T-helper 1 cell treated with Interleukin-12 subunit alpha and Interleukin-12 subunit beta and Interleukin-4 antibody, amounts not matched to agents 30 μg/mL and 1 μg/mL, for 36 hours (primary cell): ENCODE measurements around the gene SELENOO.
A peak's percentile ranks its signal among the peaks of the same experiment; 100 is the strongest.

Source experiments
- H3K27ac Mint-ChIP-seq: one replicate; pipeline ENCODE4 v1.8.0; 2021; ENCODE audit warnings: mild to moderate bottlenecking, mixed read lengths
- H3K27me3 Mint-ChIP-seq: one replicate; pipeline ENCODE4 v1.8.0; 2021; ENCODE audit warnings: low read depth, mixed read lengths
- H3K36me3 Mint-ChIP-seq: one replicate; pipeline ENCODE4 v1.8.0; 2021; ENCODE audit warnings: low read depth, mixed read lengths
- H3K4me1 Mint-ChIP-seq: one replicate; pipeline ENCODE4 v1.8.0; 2021; ENCODE audit warnings: low read depth, mixed read lengths
- H3K4me3 Mint-ChIP-seq: one replicate; pipeline ENCODE4 v1.8.0; 2021; ENCODE audit warnings: mild to moderate bottlenecking, moderate library complexity, mixed read lengths
- H3K9me3 Mint-ChIP-seq: one replicate; pipeline ENCODE4 v1.8.0; 2021; ENCODE audit warnings: mixed read lengths

SELENOO gene

GRCh38 chr22:50169181-50169759 lies 31.5 kb upstream of the SELENOO start:
- no peaks in the 10 kb centered on the region for H3K4me1 Mint-ChIP-seq
- no peak overlapping the region for H3K27ac Mint-ChIP-seq

GRCh38 chr22:50169774-50170341 lies 31.0 kb upstream of the SELENOO start:
- H3K36me3 Mint-ChIP-seq, result peaks cover 2% of the 10 kb centered on the region
- peaks cover 50% of the 10 kb centered on the region for H3K27me3 Mint-ChIP-seq
- H3K27ac Mint-ChIP-seq, result no peak overlapping the region
- H3K4me1 Mint-ChIP-seq, result no peaks in the 10 kb centered on the region
- H3K9me3 Mint-ChIP-seq, result no peaks in the 10 kb centered on the region
- peak overlapping the region; percentile 57 for H3K4me3 Mint-ChIP-seq

More at GRCh38 chr22:50169181-50169759, 31.5 kb upstream of the SELENOO start:
- peaks cover 50% of the 10 kb centered on the region for H3K27me3 Mint-ChIP-seq
- H3K9me3 Mint-ChIP-seq, result no peaks in the 10 kb centered on the region
- H3K4me3 Mint-ChIP-seq, result peak overlapping the region; percentile 57
- peaks cover 2% of the 10 kb centered on the region for H3K36me3 Mint-ChIP-seq

- no peaks in the 10 kb centered on the region for H3K9me3 Mint-ChIP-seq
- H3K27ac Mint-ChIP-seq, result no peak within 1 kb of the TSS
- H3K36me3 Mint-ChIP-seq, result peaks cover 2% of the 10 kb centered on the region
- H3K4me1 Mint-ChIP-seq, result no peaks in the 10 kb centered on the region
- peak within 1 kb of the TSS; percentile 71 for H3K4me3 Mint-ChIP-seq
- peaks cover 46% of the 10 kb centered on the region for H3K27me3 Mint-ChIP-seq
Measured at GRCh38 chr22:50170453-50171318, 30.1 kb upstream of the SELENOO start, which contains the start of gene PANX2. Gene PANX2 (plus strand): TSS chr22:50170731. CDS start chr22:50170731, 0 bp downstream.

GRCh38 chr22:50171319-50171964 lies 29.4 kb upstream of the SELENOO start:
- Mint-ChIP-seq H3K27me3 (peaks cover 46% of the 10 kb centered on the region), H3K4me3 (peak overlapping the region; percentile 71), H3K9me3 (no peaks in the 10 kb centered on the region), H3K4me1 (no peaks in the 10 kb centered on the region), H3K27ac (no peak overlapping the region), H3K36me3 (peaks cover 2% of the 10 kb centered on the region)

GRCh38 chr22:50171965-50172421 lies 28.8 kb upstream of the SELENOO start:
- H3K4me1 Mint-ChIP-seq, result no peaks in the 10 kb centered on the region
- H3K36me3 Mint-ChIP-seq, result peaks cover 2% of the 10 kb centered on the region
- H3K9me3 Mint-ChIP-seq, result no peaks in the 10 kb centered on the region
- no peak overlapping the region for H3K27ac Mint-ChIP-seq
- H3K27me3 Mint-ChIP-seq, result peaks cover 46% of the 10 kb centered on the region
- H3K4me3 Mint-ChIP-seq, result no peak overlapping the region

- no peak overlapping the region for H3K27ac Mint-ChIP-seq
- H3K4me3 Mint-ChIP-seq, result no peak overlapping the region
- no peaks in the 10 kb centered on the region for H3K4me1 Mint-ChIP-seq
- H3K27me3 Mint-ChIP-seq, result peaks cover 36% of the 10 kb centered on the region
- no peaks in the 10 kb centered on the region for H3K9me3 Mint-ChIP-seq
- H3K36me3 Mint-ChIP-seq, result no peaks in the 10 kb centered on the region
Measured at GRCh38 chr22:50173311-50173982, 27.4 kb upstream of the SELENOO start.

- Mint-ChIP-seq H3K36me3 (no peaks in the 10 kb centered on the region), H3K27me3 (peaks cover 31% of the 10 kb centered on the region), H3K4me3 (no peak overlapping the region), H3K27ac (no peak overlapping the region), H3K9me3 (no peaks in the 10 kb centered on the region), H3K4me1 (no peaks in the 10 kb centered on the region)
Measured at GRCh38 chr22:50173983-50174355, 26.8 kb upstream of the SELENOO start.

- Mint-ChIP-seq H3K9me3 (no peaks in the 10 kb centered on the region), H3K36me3 (no peaks in the 10 kb centered on the region), H3K4me1 (no peaks in the 10 kb centered on the region), H3K4me3 (no peak overlapping the region), H3K27me3 (peaks cover 26% of the 10 kb centered on the region), H3K27ac (no peak overlapping the region)
Measured at GRCh38 chr22:50174382-50175190, 26.2 kb upstream of the SELENOO start.

- no peak overlapping the region for H3K27ac Mint-ChIP-seq
- H3K4me1 Mint-ChIP-seq, result no peaks in the 10 kb centered on the region
- H3K4me3 Mint-ChIP-seq, result no peak overlapping the region
- peaks cover 26% of the 10 kb centered on the region for H3K27me3 Mint-ChIP-seq
- no peaks in the 10 kb centered on the region for H3K36me3 Mint-ChIP-seq
- no peaks in the 10 kb centered on the region for H3K9me3 Mint-ChIP-seq
Measured at GRCh38 chr22:50175191-50175461, 25.7 kb upstream of the SELENOO start.

GRCh38 chr22:50175921-50176849 lies 24.6 kb upstream of the SELENOO start:
- no peaks in the 10 kb centered on the region for H3K4me1 Mint-ChIP-seq
- no peak overlapping the region for H3K27ac Mint-ChIP-seq
- H3K36me3 Mint-ChIP-seq, result no peaks in the 10 kb centered on the region
- H3K9me3 Mint-ChIP-seq, result no peaks in the 10 kb centered on the region
- H3K27me3 Mint-ChIP-seq, result peaks cover 22% of the 10 kb centered on the region
- no peak overlapping the region for H3K4me3 Mint-ChIP-seq

GRCh38 chr22:50176850-50177536 lies 23.8 kb upstream of the SELENOO start:
- Mint-ChIP-seq H3K4me3 (no peak overlapping the region), H3K9me3 (no peaks in the 10 kb centered on the region), H3K27ac (no peak overlapping the region), H3K4me1 (no peaks in the 10 kb centered on the region), H3K27me3 (peaks cover 18% of the 10 kb centered on the region), H3K36me3 (no peaks in the 10 kb centered on the region)

GRCh38 chr22:50177537-50178470 lies 23.0 kb upstream of the SELENOO start:
- H3K4me1 Mint-ChIP-seq, result no peaks in the 10 kb centered on the region
- H3K27me3 Mint-ChIP-seq, result peaks cover 10% of the 10 kb centered on the region
- no peak overlapping the region for H3K4me3 Mint-ChIP-seq
- no peak overlapping the region for H3K27ac Mint-ChIP-seq
- no peaks in the 10 kb centered on the region for H3K9me3 Mint-ChIP-seq
- H3K36me3 Mint-ChIP-seq, result no peaks in the 10 kb centered on the region
